Neural cell (in vitro differentiated cells): Measurements from ENCODE around the gene LACTBL1. TPM values are rescaled to one million over a fixed set of nuclear protein-coding genes. Genes with fewer than 3 reads are reported as not detected.
"Not testable (repeated sequence)": the region's sequence is repeated elsewhere in the genome, so short reads cannot be mapped to it uniquely, and the experiment has no call there.

Experiments used
- H2AFZ ChIP-seq: fragments of 200-600, 300-800 bp; sonication (generic), shearing (Covaris generic); 2 replicates; pipeline ENCODE4 v1.6.0; 2014; ENCODE audit warnings: low read depth, mild to moderate bottlenecking, antibody characterized with exemption, low read length, moderate library complexity
- H3F3A ChIP-seq: fragments of 200-600 bp; shearing (Covaris generic); 2 replicates; pipeline ENCODE4 v1.6.1; 2016; ENCODE audit warnings: mild to moderate bottlenecking, moderate library complexity, mixed read lengths, antibody characterized with exemption, low read length; ENCODE audit not compliant: insufficient read depth, poor library complexity, severe bottlenecking
- H3K27ac ChIP-seq: fragments of 200-600, 300-800 bp; sonication (generic), shearing (Covaris generic); 2 replicates; pipeline ENCODE4 v1.5.1; 2014; ENCODE audit warnings: mild to moderate bottlenecking, low read length, moderate library complexity
- H3K27me3 ChIP-seq: fragments of 300-800, 200-600 bp; sonication (generic), shearing (Covaris generic); 2 replicates; pipeline ENCODE4 v1.6.0; 2014; ENCODE audit warnings: mild to moderate bottlenecking, low read depth, low read length, moderate library complexity; ENCODE audit not compliant: insufficient read depth
- H3K36me3 ChIP-seq: fragments of 300-800, 200-600 bp; sonication (generic), shearing (Covaris generic); 2 replicates; pipeline ENCODE4 v1.5.1; 2014; ENCODE audit warnings: mild to moderate bottlenecking, antibody characterized with exemption, low read length, moderate library complexity; ENCODE audit not compliant: insufficient read depth
- H3K4me2 ChIP-seq: fragments of 300-800, 200-600 bp; sonication (generic), shearing (Covaris generic); 2 replicates; pipeline ENCODE4 v1.6.0; 2014; ENCODE audit warnings: mild to moderate bottlenecking, low read length
- H3K4me3 ChIP-seq: fragments of 300-800, 200-600 bp; sonication (generic), shearing (Covaris generic); 2 replicates; pipeline ENCODE4 v1.5.1; 2014; ENCODE audit warnings: mild to moderate bottlenecking, low read length, moderate library complexity
- H3K79me2 ChIP-seq: fragments of 200-600 bp; shearing (Covaris generic); replicated peaks from 2 replicates; pipeline ENCODE4 v1.6.0; 2014; ENCODE audit warnings: mild to moderate bottlenecking, low read length, moderate library complexity; ENCODE audit not compliant: insufficient read depth
- H3K9ac ChIP-seq: fragments of 300-800, 200-600 bp; sonication (generic), shearing (Covaris generic); 2 replicates; pipeline ENCODE4 v1.6.1; 2016; ENCODE audit warnings: mild to moderate bottlenecking, low read length, mixed read lengths
- H3K9me2 ChIP-seq: fragments of 200-600 bp; shearing (Covaris generic); 2 replicates; pipeline ENCODE4 v1.6.1; 2016; ENCODE audit warnings: mild to moderate bottlenecking, low read length, mixed read lengths; ENCODE audit not compliant: insufficient read depth
- H3K9me3 ChIP-seq: fragments of 200-600, 300-800 bp; sonication (generic), shearing (Covaris generic); 2 replicates; pipeline ENCODE4 v1.6.1; 2016; ENCODE audit warnings: mild to moderate bottlenecking, mixed run types, low read length, moderate library complexity, mixed read lengths
- H4K20me1 ChIP-seq: fragments of 200-600 bp; shearing (Covaris generic); 2 replicates; pipeline ENCODE4 v1.6.1; 2016; ENCODE audit warnings: mild to moderate bottlenecking, mixed run types; ENCODE audit not compliant: insufficient read depth
- EP300 ChIP-seq: fragments of 450-650 bp; conservative IDR thresholded peaks from 2 replicates; pipeline ENCODE4 v1.6.1; 2014; ENCODE audit warnings: antibody characterized with exemption, mild to moderate bottlenecking, moderate library complexity; ENCODE audit not compliant: poor library complexity, severe bottlenecking
- EZH2 ChIP-seq: fragments of 200-600, 300-800 bp; shearing (Covaris generic), sonication (generic); IDR thresholded peaks from 2 replicates; pipeline ENCODE4 v1.6.1; 2014; ENCODE audit warnings: antibody characterized with exemption, low read length, borderline replicate concordance, mild to moderate bottlenecking; ENCODE audit not compliant: insufficient read depth, poor library complexity, severe bottlenecking
- MXI1 ChIP-seq: fragments of 450-650 bp; conservative IDR thresholded peaks from 2 replicates; pipeline ENCODE4 v1.6.1; 2014; ENCODE audit warnings: antibody characterized with exemption, mild to moderate bottlenecking; ENCODE audit not compliant: poor library complexity, severe bottlenecking
- POLR2AphosphoS5 ChIP-seq: IDR thresholded peaks from 2 replicates; pipeline ENCODE4 v1.6.1; 2012
- RAD21 ChIP-seq: fragments of 450-650 bp; conservative IDR thresholded peaks from 2 replicates; pipeline ENCODE4 v1.6.1; 2014; ENCODE audit warnings: antibody characterized with exemption, mild to moderate bottlenecking, moderate library complexity
- SMC3 ChIP-seq: fragments of 450-650 bp; conservative IDR thresholded peaks from 2 replicates; pipeline ENCODE4 v1.6.1; 2014; ENCODE audit warnings: antibody characterized with exemption, mild to moderate bottlenecking, moderate library complexity; ENCODE audit not compliant: poor library complexity
- TAF1 ChIP-seq: IDR thresholded peaks from 2 replicates; pipeline ENCODE4 v1.6.1; 2012; ENCODE audit warnings: low read depth
- polyA plus RNA-seq: library from polyadenylated mRNA; depleted of rRNA; stranded (reverse); fragments of >200 nt; gene quantifications from 2 replicates; pipeline ENCODE4 v1.2.3, GENCODE V29; 2014
- TF ChIP-seq, protein P1 (sequence below): fragments of 450-650 bp; IDR thresholded peaks from 2 replicates; pipeline ENCODE4 v1.5.1; 2014; ENCODE audit warnings: antibody characterized with exemption, mild to moderate bottlenecking, moderate library complexity; ENCODE audit not compliant: poor library complexity, severe bottlenecking
- TF ChIP-seq, protein P2 (sequence below): IDR thresholded peaks from 2 replicates; pipeline ENCODE4 v1.6.1; 2012; ENCODE audit warnings: borderline replicate concordance

LACTBL1 gene
- polyA plus RNA-seq, 1 donor from 2014 or later: not detected

DNA sequence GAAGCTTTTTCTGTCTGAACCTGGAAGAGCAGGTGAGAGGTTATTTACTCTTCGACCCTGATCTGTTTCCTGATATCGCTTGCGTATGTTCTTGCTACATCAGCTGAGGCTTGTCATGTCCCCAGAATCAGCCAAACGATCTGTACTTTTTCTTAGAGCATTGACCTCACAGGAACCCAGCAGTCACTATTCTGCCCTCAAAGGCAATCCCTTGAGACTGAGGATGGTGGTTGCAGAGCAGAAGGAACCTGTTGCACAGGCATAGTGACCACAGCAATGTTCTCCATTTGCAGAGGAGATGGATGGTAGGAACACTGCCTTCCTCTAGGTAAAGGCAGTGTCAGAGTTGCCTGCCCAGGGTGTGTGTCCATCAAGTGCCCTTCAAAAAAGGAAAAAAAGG is 11.3 kb upstream of the LACTBL1 start:
- Histone ChIP-seq H3K79me2 (no peaks in the 10 kb centered on the region), H3K4me3 (no peak overlapping the region), H3K9ac (no peak overlapping the region), H3K9me3 (no peaks in the 10 kb centered on the region), H3K4me2 (no peak overlapping the region), H3F3A (no peaks in the 10 kb centered on the region), H3K27ac (no peak overlapping the region), H3K36me3 (no peaks in the 10 kb centered on the region), H3K9me2 (no peaks in the 10 kb centered on the region), H4K20me1 (no peaks in the 10 kb centered on the region), H2AFZ (no peak overlapping the region), H3K27me3 (no peaks in the 10 kb centered on the region)
- TF ChIP-seq MXI1 (no peak), EP300 (no peak), EZH2 (no peak), TAF1 (no peak), POLR2AphosphoS5 (no peak), SMC3 (no peak), RAD21 (no peak)
- TF ChIP-seq, protein P1, sequence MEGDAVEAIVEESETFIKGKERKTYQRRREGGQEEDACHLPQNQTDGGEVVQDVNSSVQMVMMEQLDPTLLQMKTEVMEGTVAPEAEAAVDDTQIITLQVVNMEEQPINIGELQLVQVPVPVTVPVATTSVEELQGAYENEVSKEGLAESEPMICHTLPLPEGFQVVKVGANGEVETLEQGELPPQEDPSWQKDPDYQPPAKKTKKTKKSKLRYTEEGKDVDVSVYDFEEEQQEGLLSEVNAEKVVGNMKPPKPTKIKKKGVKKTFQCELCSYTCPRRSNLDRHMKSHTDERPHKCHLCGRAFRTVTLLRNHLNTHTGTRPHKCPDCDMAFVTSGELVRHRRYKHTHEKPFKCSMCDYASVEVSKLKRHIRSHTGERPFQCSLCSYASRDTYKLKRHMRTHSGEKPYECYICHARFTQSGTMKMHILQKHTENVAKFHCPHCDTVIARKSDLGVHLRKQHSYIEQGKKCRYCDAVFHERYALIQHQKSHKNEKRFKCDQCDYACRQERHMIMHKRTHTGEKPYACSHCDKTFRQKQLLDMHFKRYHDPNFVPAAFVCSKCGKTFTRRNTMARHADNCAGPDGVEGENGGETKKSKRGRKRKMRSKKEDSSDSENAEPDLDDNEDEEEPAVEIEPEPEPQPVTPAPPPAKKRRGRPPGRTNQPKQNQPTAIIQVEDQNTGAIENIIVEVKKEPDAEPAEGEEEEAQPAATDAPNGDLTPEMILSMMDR: no peak
- TF ChIP-seq, protein P2, sequence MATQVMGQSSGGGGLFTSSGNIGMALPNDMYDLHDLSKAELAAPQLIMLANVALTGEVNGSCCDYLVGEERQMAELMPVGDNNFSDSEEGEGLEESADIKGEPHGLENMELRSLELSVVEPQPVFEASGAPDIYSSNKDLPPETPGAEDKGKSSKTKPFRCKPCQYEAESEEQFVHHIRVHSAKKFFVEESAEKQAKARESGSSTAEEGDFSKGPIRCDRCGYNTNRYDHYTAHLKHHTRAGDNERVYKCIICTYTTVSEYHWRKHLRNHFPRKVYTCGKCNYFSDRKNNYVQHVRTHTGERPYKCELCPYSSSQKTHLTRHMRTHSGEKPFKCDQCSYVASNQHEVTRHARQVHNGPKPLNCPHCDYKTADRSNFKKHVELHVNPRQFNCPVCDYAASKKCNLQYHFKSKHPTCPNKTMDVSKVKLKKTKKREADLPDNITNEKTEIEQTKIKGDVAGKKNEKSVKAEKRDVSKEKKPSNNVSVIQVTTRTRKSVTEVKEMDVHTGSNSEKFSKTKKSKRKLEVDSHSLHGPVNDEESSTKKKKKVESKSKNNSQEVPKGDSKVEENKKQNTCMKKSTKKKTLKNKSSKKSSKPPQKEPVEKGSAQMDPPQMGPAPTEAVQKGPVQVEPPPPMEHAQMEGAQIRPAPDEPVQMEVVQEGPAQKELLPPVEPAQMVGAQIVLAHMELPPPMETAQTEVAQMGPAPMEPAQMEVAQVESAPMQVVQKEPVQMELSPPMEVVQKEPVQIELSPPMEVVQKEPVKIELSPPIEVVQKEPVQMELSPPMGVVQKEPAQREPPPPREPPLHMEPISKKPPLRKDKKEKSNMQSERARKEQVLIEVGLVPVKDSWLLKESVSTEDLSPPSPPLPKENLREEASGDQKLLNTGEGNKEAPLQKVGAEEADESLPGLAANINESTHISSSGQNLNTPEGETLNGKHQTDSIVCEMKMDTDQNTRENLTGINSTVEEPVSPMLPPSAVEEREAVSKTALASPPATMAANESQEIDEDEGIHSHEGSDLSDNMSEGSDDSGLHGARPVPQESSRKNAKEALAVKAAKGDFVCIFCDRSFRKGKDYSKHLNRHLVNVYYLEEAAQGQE: no peak

DNA sequence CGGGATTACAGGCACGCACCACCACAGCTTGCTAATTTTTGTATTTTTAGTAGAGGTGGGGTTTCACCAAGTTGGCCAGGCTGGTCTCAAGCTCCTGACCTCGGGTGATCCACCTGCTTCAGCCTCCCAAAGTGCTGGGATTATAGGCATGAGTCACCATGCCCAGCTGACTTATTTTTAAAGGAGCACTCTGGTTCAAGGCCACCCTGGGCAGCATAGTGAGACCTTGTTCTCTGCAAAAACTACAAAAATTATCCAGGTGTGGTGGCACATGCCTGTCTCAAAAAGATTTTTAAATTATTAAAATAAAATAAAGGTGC is 7.8 kb upstream of the LACTBL1 start:
- not testable (repeated sequence) for H3F3A ChIP-seq, H3K79me2 ChIP-seq, H4K20me1 ChIP-seq

DNA sequence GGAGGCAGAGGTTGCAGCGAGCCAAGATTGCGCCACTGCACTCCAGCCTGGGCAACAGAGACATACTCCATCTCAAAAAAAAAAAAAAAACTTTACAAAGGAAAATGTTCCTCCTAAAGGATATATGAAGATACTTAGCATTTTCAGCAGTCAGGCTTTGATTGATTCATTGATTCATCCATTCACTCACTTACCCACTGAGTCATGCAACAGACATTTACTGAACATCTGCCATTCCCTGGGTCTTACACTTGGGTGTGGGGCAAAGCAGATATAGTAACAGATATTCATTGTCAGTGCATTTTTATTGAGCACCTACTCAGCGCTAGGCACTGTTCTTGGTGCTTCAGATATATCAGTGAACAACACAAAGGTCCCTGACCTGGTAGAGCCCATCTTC is 5.6 kb upstream of the LACTBL1 start:
- no peak for TF ChIP-seq MXI1
- no peak for TF ChIP-seq RAD21
- TF ChIP-seq POLR2AphosphoS5: no peak
- no peak for TF ChIP-seq EP300
- TF ChIP-seq, protein P1: no peak
- no peak for TF ChIP-seq EZH2
- TF ChIP-seq, protein P2: no peak
- no peak for TF ChIP-seq SMC3
- TF ChIP-seq TAF1: no peak
- H3K4me3 ChIP-seq: no peak overlapping the region
- H3K27ac ChIP-seq: no peak overlapping the region
- no peaks in the 10 kb centered on the region for H3F3A ChIP-seq
- no peaks in the 10 kb centered on the region for H3K9me3 ChIP-seq
- no peak overlapping the region for H2AFZ ChIP-seq
- no peaks in the 10 kb centered on the region for H4K20me1 ChIP-seq
- no peaks in the 10 kb centered on the region for H3K27me3 ChIP-seq
- H3K36me3 ChIP-seq: no peaks in the 10 kb centered on the region
- H3K9ac ChIP-seq: no peak overlapping the region
- no peak overlapping the region for H3K4me2 ChIP-seq
- H3K79me2 ChIP-seq: no peaks in the 10 kb centered on the region
- H3K9me2 ChIP-seq: no peaks in the 10 kb centered on the region

More for the DNA sequence above, 7.8 kb upstream of the LACTBL1 start:
- H3K27me3 ChIP-seq, H3K4me2 ChIP-seq, H3K36me3 ChIP-seq, H3K4me3 ChIP-seq, H3K9ac ChIP-seq, H3K9me3 ChIP-seq, H2AFZ ChIP-seq, H3K9me2 ChIP-seq, H3K27ac ChIP-seq: not testable (repeated sequence)
